DND-41 (cell line): ENCODE measurements around the gene GOLGA6A.

Source experiments
- CTCF ChIP-seq: IDR thresholded peaks from 2 replicates; pipeline ENCODE4 v1.5.1; 2012; ENCODE audit warnings: borderline replicate concordance, low read length, moderate library complexity, mild to moderate bottlenecking; ENCODE audit not compliant: poor library complexity, severe bottlenecking; ENCODE audit errors: extremely low read depth
- EZH2 ChIP-seq: IDR thresholded peaks from 3 replicates; pipeline ENCODE4 v1.6.1; 2012; ENCODE audit warnings: borderline replicate concordance, low read depth, mild to moderate bottlenecking, moderate library complexity, low read length, inconsistent platforms; ENCODE audit not compliant: severe bottlenecking

- no peak for TF ChIP-seq CTCF
- TF ChIP-seq EZH2, result no peak
These were observed 39.5 kb downstream of the GOLGA6A start for GRCh38 chr15:74042603-74043424.
